ENCODE results near the gene LDHD. TPM values are rescaled to one million over a fixed set of nuclear protein-coding genes. Genes with fewer than 3 reads are reported as not detected.
A peak's percentile ranks its signal among the peaks of the same experiment; 100 is the strongest.

The LDHD gene
- total and polyA plus RNA-seq, 9 of the 15 experiments (the other 6 are each of a cell fraction or from before 2014, with no cell fraction given) = 0.19 to 0.86 (median 0.54) TPM; not detected in 3

- peak in 1 of 2 experiments; percentile 34; a peak in 2 of 4 replicates for TF ChIP-seq HDAC1 (IDR thresholded peaks at IDR 0.05)
- TF ChIP-seq ZEB2 (IDR thresholded peaks at IDR 0.05) = 0 out of 2 replicates have a peak, but pooled peaks have one; percentile 38
- TF ChIP-seq ZBED1 (IDR thresholded peaks at IDR 0.05) = 0 out of 2 replicates have a peak, but pooled peaks have one; percentile 38
- TF ChIP-seq GATA2 (CRISPR knock-in tag; IDR thresholded peaks at IDR 0.05) = peak; percentile 94
- peak; percentile 66 for TF ChIP-seq HMGN3 (IDR thresholded peaks at IDR 0.05; ENCODE audit: borderline replicate concordance, extremely low read depth, insufficient read length, low read depth, low read length)
- TF ChIP-seq ZBTB1 (CRISPR knock-in tag; IDR thresholded peaks at IDR 0.05; ENCODE audit: borderline replicate concordance, low read depth) = no peak
- TF ChIP-seq SMARCE1 (IDR thresholded peaks at IDR 0.05) = peak; percentile 61
- TF ChIP-seq DDX20 (tag; IDR thresholded peaks at IDR 0.05; ENCODE audit: low read depth) = no peak
- peak; percentile 94 for TF ChIP-seq MEIS2 (IDR thresholded peaks at IDR 0.05; ENCODE audit: partially characterized antibody)
- 0 out of 2 replicates have a peak, but pooled peaks have one; percentile 10 for TF ChIP-seq ZNF584 (CRISPR knock-in tag; IDR thresholded peaks at IDR 0.05; ENCODE audit: low read depth)
- no peak for TF ChIP-seq SREBF1 (IDR thresholded peaks at IDR 0.05; ENCODE audit: borderline replicate concordance, low read depth, low read length)
- TF ChIP-seq MTA2 (IDR thresholded peaks at IDR 0.05; ENCODE audit: low read depth) = peak; percentile 43; the same call in 1 of the 2 replicates
- peak; percentile 71 to 76 for TF ChIP-seq NRF1 (conservative IDR thresholded peaks at IDR 0.05 in 1 of 2, IDR thresholded peaks at IDR 0.05 in 1 of 2)
- TF ChIP-seq SOX6 (IDR thresholded peaks at IDR 0.05) = peak; percentile 60
- TF ChIP-seq ZFX (CRISPR knock-in tag; IDR thresholded peaks at IDR 0.05) = no peak
- TF ChIP-seq NCOR1 (IDR thresholded peaks at IDR 0.05) = peak; percentile 54
- TF ChIP-seq UBTF (IDR thresholded peaks at IDR 0.05; ENCODE audit: borderline replicate concordance in 1 of 2, low read depth in 2 of 2, low read length in 2 of 2) = peak; percentile 63 to 95; a peak in 1 of 4 replicates
- no peak for TF ChIP-seq MEF2A (IDR thresholded peaks at IDR 0.05; ENCODE audit: control insufficient read depth, low read depth, low read length)
- peak; percentile 43; the same call in 1 of the 2 replicates for TF ChIP-seq MTA3 (IDR thresholded peaks at IDR 0.05; ENCODE audit: borderline replicate concordance)
- TF ChIP-seq JUND (IDR thresholded peaks at IDR 0.05; ENCODE audit: borderline replicate concordance, low read depth, low read length) = peak; percentile 28; the same call in 1 of the 2 replicates
- TF ChIP-seq JUND (tag; IDR thresholded peaks at IDR 0.05; ENCODE audit: borderline replicate concordance, low read depth, low read length) = peak; percentile 59; the same call in 1 of the 3 replicates
These were observed 29.1 kb downstream of the LDHD start (continued) for GRCh38 chr16:75087375-75087979.
